Measurements from ENCODE around the gene DAGLB. TPM values are rescaled to one million over a fixed set of nuclear protein-coding genes. Genes with fewer than 3 reads are reported as not detected.
"Not testable (repeated sequence)": the region's sequence is repeated elsewhere in the genome, so short reads cannot be mapped to it uniquely, and the experiment has no call there.

DAGLB gene
- total and polyA plus RNA-seq, 3 donors from 2014 or later: 14.3 to 29.6 (median 18.9) TPM

- Histone ChIP-seq H3K27me3 (no peaks in the 10 kb centered on the region), H3K4me1 (peaks cover 34% of the 10 kb centered on the region), H3K36me3 (ENCODE audit: low read depth, missing control alignments) (no peaks in the 10 kb centered on the region), H3K27ac (no peak overlapping the region), H3K9me3 (no peaks in the 10 kb centered on the region), H3K4me3 (no peak overlapping the region)
- WGBS, 2 donors: 51 to 58% methylated on average over 7 to 10 of the region's 12 CpGs
- no peak for DNase-seq
- TF ChIP-seq POLR2A (IDR thresholded peaks at IDR 0.05) (no peak), CTCF (IDR thresholded peaks at IDR 0.05) (no peak)
- intact Hi-C loops (cut with DNase I; ENCODE audit: low total_unique reads): no loop called here
These were observed 48.8 kb downstream of the DAGLB start for GRCh38 chr7:6398943-6399342.

GRCh38 chr7:6397759-6398495 lies 49.8 kb downstream of the DAGLB start:
- H3K4me1 ChIP-seq: peaks cover 42% of the 10 kb centered on the region
- H3K9me3 ChIP-seq; H3K4me3 ChIP-seq; H3K27me3 ChIP-seq; DNase-seq; intact Hi-C loops (cut with DNase I; ENCODE audit: low total_unique reads); H3K36me3 ChIP-seq (ENCODE audit: low read depth, missing control alignments); H3K27ac ChIP-seq: not testable (repeated sequence)
- WGBS, 2 donors: 71 to 73% methylated on average over 15 of the region's 15 CpGs

GRCh38 chr7:6395898-6396595 lies 51.7 kb downstream of the DAGLB start:
- no peak for TF ChIP-seq CTCF (IDR thresholded peaks at IDR 0.05)
- no peak for TF ChIP-seq POLR2A (IDR thresholded peaks at IDR 0.05)
- no peak for DNase-seq
- Histone ChIP-seq H3K4me1 (peaks cover 50% of the 10 kb centered on the region), H3K36me3 (ENCODE audit: low read depth, missing control alignments) (no peaks in the 10 kb centered on the region), H3K27ac (peak overlapping the region; percentile 12 to 26), H3K9me3 (no peaks in the 10 kb centered on the region), H3K4me3 (no peak overlapping the region), H3K27me3 (no peaks in the 10 kb centered on the region)
- intact Hi-C loops (cut with DNase I; ENCODE audit: low total_unique reads): no loop called here
- 51 to 63% methylated on average over 23 of the region's 23 CpGs for WGBS, 2 donors

GRCh38 chr7:6394114-6394513 lies 53.6 kb downstream of the DAGLB start:
- peak overlapping the region; percentile 47 to 80 for H3K27ac ChIP-seq
- no peak for DNase-seq
- H3K27me3 ChIP-seq: no peaks in the 10 kb centered on the region
- 84 to 88% methylated on average over 6 of the region's 6 CpGs for WGBS, 2 donors
- no peaks in the 10 kb centered on the region for H3K9me3 ChIP-seq
- TF ChIP-seq POLR2A (IDR thresholded peaks at IDR 0.05): no peak
- no peak for TF ChIP-seq CTCF (IDR thresholded peaks at IDR 0.05)
- H3K4me3 ChIP-seq: no peak overlapping the region
- no peaks in the 10 kb centered on the region for H3K36me3 ChIP-seq (ENCODE audit: low read depth, missing control alignments)
- H3K4me1 ChIP-seq: peaks cover 42% of the 10 kb centered on the region
- intact Hi-C loops (cut with DNase I; ENCODE audit: low total_unique reads): no loop called here

- H3K4me1 ChIP-seq: peaks cover 38% of the 10 kb centered on the region
- 76 to 88% methylated on average over 3 of the region's 3 CpGs for WGBS, 2 donors
- H3K27ac ChIP-seq: peak overlapping the region; percentile 47 to 80
- H3K27me3 ChIP-seq: no peaks in the 10 kb centered on the region
- no peaks in the 10 kb centered on the region for H3K36me3 ChIP-seq (ENCODE audit: low read depth, missing control alignments)
- no peak for TF ChIP-seq POLR2A (IDR thresholded peaks at IDR 0.05)
- no peak for TF ChIP-seq CTCF (IDR thresholded peaks at IDR 0.05)
- intact Hi-C loops (cut with DNase I; ENCODE audit: low total_unique reads): no loop called here
- H3K9me3 ChIP-seq: no peaks in the 10 kb centered on the region
- DNase-seq: no peak
- H3K4me3 ChIP-seq: no peak overlapping the region
These were observed 54.1 kb downstream of the DAGLB start for GRCh38 chr7:6393667-6394056.

Data from testis (tissue), 3 donors.